Left renal cortex interstitium (tissue), 4 donors: ENCODE measurements around the gene SERTAD1. TPM values are rescaled to one million over a fixed set of nuclear protein-coding genes. Genes with fewer than 3 reads are reported as not detected.

Experiments
- DNase-seq, 4 donors: peaks; one replicate each; pipeline ENCODE4 v3.0.0-alpha.2; 2013; ENCODE audit warnings: low read depth in 4 of 4, low spot score in 2 of 4, missing footprints in 1 of 4
- polyA plus RNA-seq, 4 donors: library from polyadenylated mRNA; unstranded; fragments of 120-200 nt; gene quantifications; one replicate each; pipeline ENCODE4 v1.2.1, GENCODE V29; 2013; ENCODE audit not compliant: insufficient read length in 4 of 4

SERTAD1 gene
- polyA plus RNA-seq, 4 donors, result 6.9 to 12.7 (median 8.3) TPM

GRCh38 chr19:40380199-40381037 is 45.4 kb downstream of the SERTAD1 start:
- no peak for DNase-seq

GRCh38 chr19:40379446-40380198 is 46.2 kb downstream of the SERTAD1 start:
- no peak for DNase-seq

DNA sequence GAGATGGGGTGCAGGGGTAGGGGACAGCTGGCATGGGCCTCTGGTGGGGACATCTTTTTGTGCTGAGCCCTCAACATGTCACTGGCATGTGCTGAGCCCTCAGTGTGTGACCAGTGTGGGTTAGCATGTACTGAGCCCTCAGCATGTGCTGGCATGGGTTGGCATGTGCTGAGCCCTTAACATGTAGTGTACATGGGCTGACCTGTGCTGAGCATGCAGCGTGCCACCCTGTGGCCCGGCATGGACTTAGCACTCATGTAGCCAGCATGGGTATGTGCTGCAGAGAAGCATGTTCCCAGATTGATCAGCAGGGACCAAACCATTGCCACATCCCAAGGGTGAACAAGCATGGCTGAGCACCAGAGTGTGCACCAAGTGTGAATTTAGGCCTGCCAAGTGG is 47.3 kb downstream of the SERTAD1 start:
- DNase-seq, result no peak

DNA sequence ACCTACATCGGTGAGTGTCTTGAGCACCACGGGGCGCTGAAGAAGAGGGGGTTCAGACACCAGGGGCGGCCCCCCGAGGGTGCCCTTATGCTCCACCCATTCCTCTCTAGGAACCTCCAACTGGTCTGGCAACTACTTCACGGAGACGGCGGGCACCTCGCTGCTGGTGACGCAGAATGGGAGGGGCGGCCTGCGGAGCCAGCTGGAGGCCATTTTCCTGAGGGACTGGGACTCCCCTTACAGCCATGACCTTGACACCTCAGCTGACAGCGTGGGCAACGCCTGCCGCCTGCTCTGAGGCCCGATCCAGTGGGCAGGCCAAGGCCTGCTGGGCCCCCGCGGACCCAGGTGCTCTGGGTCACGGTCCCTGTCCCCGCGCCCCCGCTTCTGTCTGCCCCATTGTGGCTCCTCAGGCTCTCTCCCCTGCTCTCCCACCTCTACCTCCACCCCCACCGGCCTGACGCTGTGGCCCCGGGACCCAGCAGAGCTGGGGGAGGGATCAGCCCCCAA is 47.9 kb downstream of the SERTAD1 start:
- DNase-seq, result no peak

DNA sequence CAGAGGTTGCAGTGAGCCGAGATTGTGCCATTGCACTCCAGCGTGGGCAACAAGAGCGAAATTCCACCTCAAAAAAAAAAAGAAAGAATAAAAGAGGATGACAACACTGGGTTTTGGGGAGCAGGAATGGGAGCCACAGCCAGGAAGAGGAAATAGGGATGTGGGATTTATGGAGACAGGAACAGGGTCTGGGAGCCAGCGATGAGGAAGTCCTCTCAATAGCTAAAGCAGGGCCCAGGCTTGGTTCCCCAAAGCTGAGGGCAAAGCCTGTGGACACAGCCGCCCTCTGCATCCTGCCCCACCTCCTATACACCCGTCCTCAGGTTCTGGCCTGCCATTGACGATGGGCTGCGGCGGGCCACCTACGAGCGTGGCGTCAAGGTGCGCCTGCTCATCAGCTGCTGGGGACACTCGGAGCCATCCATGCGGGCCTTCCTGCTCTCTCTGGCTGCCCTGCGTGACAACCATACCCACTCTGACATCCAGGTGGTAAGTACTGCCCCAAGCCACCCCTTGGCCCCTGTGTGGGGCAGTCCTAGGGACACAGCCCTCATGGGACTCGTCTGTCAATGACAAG is 49.4 kb downstream of the SERTAD1 start:
- DNase-seq, result no peak

DNA sequence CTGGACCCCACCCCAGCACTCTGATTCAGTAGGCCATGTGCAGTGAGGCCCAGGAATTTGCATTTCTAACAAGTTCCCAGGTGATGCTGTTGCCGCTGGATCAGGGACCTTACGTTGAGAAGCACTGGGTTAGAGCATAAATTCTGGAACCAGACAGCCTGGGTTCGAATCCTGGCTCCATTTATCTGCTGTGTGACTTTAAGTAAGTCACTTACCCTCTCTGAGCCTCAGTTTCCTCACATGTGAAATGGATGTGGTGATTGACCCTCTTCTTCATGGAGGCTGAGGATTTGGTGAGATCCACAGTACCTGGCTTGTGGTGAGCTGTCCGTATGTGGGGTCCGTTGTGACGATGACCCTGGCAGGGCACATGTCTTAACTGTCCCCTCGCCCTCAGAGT is 51.7 kb downstream of the SERTAD1 start:
- DNase-seq, result no peak

DNA sequence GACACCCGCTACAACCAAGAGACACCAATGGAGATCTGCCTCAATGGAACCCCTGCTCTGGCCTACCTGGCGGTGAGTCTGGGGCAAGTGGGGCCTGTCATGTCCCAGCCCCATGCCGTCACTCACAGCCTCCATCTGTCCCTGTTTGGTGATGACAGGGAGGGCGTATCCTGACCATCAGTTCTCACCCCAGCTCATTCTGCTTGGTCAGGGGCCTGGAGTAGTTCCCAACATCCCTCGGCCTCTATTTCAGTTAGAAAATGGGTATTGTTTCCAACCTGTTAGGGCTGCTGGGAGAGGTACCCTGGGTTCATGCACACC is 54.0 kb downstream of the SERTAD1 start:
- DNase-seq, result no peak

Other genes starting within 250 kb of the SERTAD1 start
- 10 to 100 TPM; 10.8 to 19.3 (median 17.4) TPM for gene MAP3K10, start 234.6 kb downstream of the SERTAD1 start, polyA plus RNA-seq
- gene TTC9B, start 207.6 kb downstream of the SERTAD1 start, polyA plus RNA-seq, result under 1 TPM in 3 of 4 donors, not detected in 1; 0.07 to 0.47 (median 0.14) TPM
- gene CCNP, start 199.3 kb downstream of the SERTAD1 start, polyA plus RNA-seq, result 1 to 10 TPM; 1.0 to 2.6 (median 1.9) TPM
- 100 to 1,000 TPM; 131 to 226 (median 200) TPM for gene AKT2, start 140.6 kb downstream of the SERTAD1 start, polyA plus RNA-seq
- 10 to 100 TPM in 3 of 4 donors, 1 to 10 TPM in 1; 9.7 to 16.8 (median 14.1) TPM for gene C19orf47, start 77.6 kb downstream of the SERTAD1 start, polyA plus RNA-seq
- 100 to 1,000 TPM; 215 to 340 (median 265) TPM for gene PLD3, start 77.3 kb downstream of the SERTAD1 start, polyA plus RNA-seq
- under 1 TPM; 0.06 to 0.18 (median 0.14) TPM for gene HIPK4, start 35.8 kb downstream of the SERTAD1 start, polyA plus RNA-seq
- 10 to 100 TPM; 10.4 to 15.5 (median 13.0) TPM for gene PRX, start 12.6 kb downstream of the SERTAD1 start, polyA plus RNA-seq
- 10 to 100 TPM; 29.5 to 49.1 (median 38.5) TPM for gene SERTAD3, start 18.3 kb upstream of the SERTAD1 start, polyA plus RNA-seq
- gene BLVRB, start 39.8 kb upstream of the SERTAD1 start, polyA plus RNA-seq, result 10 to 100 TPM; 40.4 to 67.0 (median 49.9) TPM
- gene SPTBN4, start 41.0 kb upstream of the SERTAD1 start, polyA plus RNA-seq, result 1 to 10 TPM in 3 of 4 donors, under 1 TPM in 1; 0.92 to 2.2 (median 1.6) TPM
- 10 to 100 TPM; 32.8 to 61.1 (median 43.8) TPM for gene SHKBP1, start 150.9 kb upstream of the SERTAD1 start, polyA plus RNA-seq
- gene LTBP4, start 175.4 kb upstream of the SERTAD1 start, polyA plus RNA-seq, result 100 to 1,000 TPM; 174 to 362 (median 282) TPM